ENCODE results near the gene ANKRD23.

DNA sequence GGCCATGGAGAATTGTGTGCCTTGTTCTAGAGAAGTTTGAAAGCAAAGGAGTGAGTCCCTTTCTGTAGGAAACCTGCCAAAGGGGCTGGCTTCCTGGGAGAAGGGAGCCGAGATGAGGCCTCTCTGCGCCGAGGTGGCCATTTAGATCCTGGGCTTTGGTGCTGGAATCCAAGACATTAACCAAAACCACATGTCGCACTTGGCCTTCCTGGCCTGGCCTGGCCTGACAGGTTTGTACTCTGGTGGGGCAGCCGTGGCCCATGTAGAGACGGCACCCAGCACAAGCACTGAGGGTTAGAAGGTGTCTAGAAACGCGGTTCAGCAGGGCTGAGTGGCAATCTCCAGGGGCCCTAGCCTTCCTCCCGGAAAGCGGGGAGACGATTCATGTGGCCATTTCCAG, 20.6 kb downstream of the ANKRD23 start:
- TF ChIP-seq POLR2A (IDR thresholded peaks at IDR 0.05), result no peak
- TF ChIP-seq, protein P1, sequence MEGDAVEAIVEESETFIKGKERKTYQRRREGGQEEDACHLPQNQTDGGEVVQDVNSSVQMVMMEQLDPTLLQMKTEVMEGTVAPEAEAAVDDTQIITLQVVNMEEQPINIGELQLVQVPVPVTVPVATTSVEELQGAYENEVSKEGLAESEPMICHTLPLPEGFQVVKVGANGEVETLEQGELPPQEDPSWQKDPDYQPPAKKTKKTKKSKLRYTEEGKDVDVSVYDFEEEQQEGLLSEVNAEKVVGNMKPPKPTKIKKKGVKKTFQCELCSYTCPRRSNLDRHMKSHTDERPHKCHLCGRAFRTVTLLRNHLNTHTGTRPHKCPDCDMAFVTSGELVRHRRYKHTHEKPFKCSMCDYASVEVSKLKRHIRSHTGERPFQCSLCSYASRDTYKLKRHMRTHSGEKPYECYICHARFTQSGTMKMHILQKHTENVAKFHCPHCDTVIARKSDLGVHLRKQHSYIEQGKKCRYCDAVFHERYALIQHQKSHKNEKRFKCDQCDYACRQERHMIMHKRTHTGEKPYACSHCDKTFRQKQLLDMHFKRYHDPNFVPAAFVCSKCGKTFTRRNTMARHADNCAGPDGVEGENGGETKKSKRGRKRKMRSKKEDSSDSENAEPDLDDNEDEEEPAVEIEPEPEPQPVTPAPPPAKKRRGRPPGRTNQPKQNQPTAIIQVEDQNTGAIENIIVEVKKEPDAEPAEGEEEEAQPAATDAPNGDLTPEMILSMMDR (IDR thresholded peaks at IDR 0.05), result no peak

Data from heart left ventricle (tissue), 13 donors.